ENCODE data around the gene EPHB4.

GRCh38 chr7:100764841-100765240 lies 62.5 kb downstream of the EPHB4 start:
- no peak for TF ChIP-seq CTCF (conservative IDR thresholded peaks at IDR 0.05; ENCODE audit: low read depth in 2 of 2)
- TF ChIP-seq EZH2 (IDR thresholded peaks at IDR 0.05; ENCODE audit: low read depth, unreplicated experiment), result no peak
- TF ChIP-seq JUNB (IDR thresholded peaks at IDR 0.05; ENCODE audit: unreplicated experiment), result no peak
- TF ChIP-seq REST (IDR thresholded peaks at IDR 0.05; ENCODE audit: unreplicated experiment), result no peak
- TF ChIP-seq POLR2AphosphoS5 (IDR thresholded peaks at IDR 0.05; ENCODE audit: low read depth), result no peak
- TF ChIP-seq EZH2phosphoT487 (IDR thresholded peaks at IDR 0.05; ENCODE audit: unreplicated experiment), result no peak
- no peak for TF ChIP-seq ZNF114 (CRISPR knock-in tag; IDR thresholded peaks at IDR 0.05)
- no peak for TF ChIP-seq ZNF331 (CRISPR knock-in tag; IDR thresholded peaks at IDR 0.05; ENCODE audit: low read depth)
- no peak for TF ChIP-seq CREB1 (CRISPR knock-in tag; IDR thresholded peaks at IDR 0.05; ENCODE audit: low read depth)
- TF ChIP-seq ETS1 (IDR thresholded peaks at IDR 0.05), result no peak
- no peak for TF ChIP-seq ZNF462 (CRISPR knock-in tag; IDR thresholded peaks at IDR 0.05)

Data from GM23338 (cell line).